Body of pancreas (tissue), 4 donors: ENCODE data around the gene CNPY1.

ENCODE experiments used
- CTCF ChIP-seq, 7 experiments: fragments of 450-650 bp in 4 of 7; fragments of 200-600 bp in 3 of 7; sonication (generic) in 3 of 7; IDR thresholded peaks; one replicate each; pipeline ENCODE4 v1.5.1; 2016 to 2019; ENCODE audit warnings: antibody characterized with exemption in 7 of 7
- POLR2A ChIP-seq, 3 donors: fragments of 450-650 bp; IDR thresholded peaks; one replicate each; pipeline ENCODE4 v1.6.1; 2016; ENCODE audit warnings: antibody characterized with exemption in 3 of 3, mild to moderate bottlenecking in 2 of 3

DNA sequence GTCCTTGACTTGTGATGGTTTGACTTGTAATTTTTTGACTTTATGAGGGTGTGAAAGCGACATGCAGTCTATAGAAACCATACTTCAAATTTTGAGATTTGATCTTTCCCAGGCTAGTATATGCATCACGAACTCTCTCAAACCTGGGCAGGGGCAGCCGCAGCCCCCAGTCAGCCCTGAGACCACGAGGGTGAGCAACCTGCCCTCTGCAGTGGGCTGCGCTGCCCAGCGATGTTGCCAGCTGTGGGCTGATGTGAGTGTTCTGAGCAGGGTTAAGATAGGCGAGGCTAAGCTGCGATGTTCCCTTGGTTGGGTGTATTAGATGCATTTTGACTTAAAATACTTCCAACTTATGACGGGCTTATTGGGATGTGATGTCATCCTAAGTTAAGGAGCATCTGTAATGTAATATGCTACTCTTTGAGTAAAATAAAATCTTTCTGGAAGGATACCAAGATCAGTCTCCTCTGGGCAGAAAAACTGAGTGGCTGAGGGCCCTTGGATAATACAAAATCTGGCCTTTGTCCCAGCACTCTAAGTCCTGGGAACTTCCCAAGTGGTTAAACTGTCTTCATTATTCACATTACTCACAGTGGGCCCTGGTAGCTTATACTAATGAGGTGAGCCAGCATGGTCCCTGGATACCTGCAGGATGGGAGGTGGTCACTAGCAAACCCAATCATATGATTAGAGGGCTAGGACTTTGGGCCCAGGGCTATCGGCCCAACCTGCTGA is 28.4 kb upstream of the CNPY1 start:
- TF ChIP-seq CTCF (IDR thresholded peaks at IDR 0.05): no peak
- TF ChIP-seq POLR2A (IDR thresholded peaks at IDR 0.05): no peak
